B cell (primary cell): ENCODE measurements around the gene MPV17L. TPM values are rescaled to one million over a fixed set of nuclear protein-coding genes. Genes with fewer than 3 reads are reported as not detected.
"Not testable (repeated sequence)": the region's sequence is repeated elsewhere in the genome, so short reads cannot be mapped to it uniquely, and the experiment has no call there.

ENCODE experiments used
- ATAC-seq: fragments of 200-7000 bp; cut with Tn5 transposase; one replicate; pipeline ENCODE4 v1.10.0; 2021; ENCODE audit warnings: low read depth, mild to moderate bottlenecking, moderate number of reproducible peaks, moderate library complexity
- CTCF ChIA-PET: fragments of 350-600 bp; sonication (Branson Sonifier 250); formaldehyde crosslinking; loops from one replicate; lab custom pipeline; 2021; ENCODE audit warnings: antibody characterized with exemption, inconsistent platforms; lab: Charles Lee
- POLR2A ChIA-PET: fragments of 350-600 bp; sonication (Branson Sonifier 250); formaldehyde crosslinking; loops from one replicate; lab custom pipeline; 2021; ENCODE audit warnings: antibody characterized with exemption; lab: Charles Lee
- DNase-seq: peaks from one replicate; pipeline ENCODE4 v3.0.0; 2013
- H2AFZ ChIP-seq: 2 replicates; pipeline ENCODE4 v1.6.1; 2012; ENCODE audit warnings: mild to moderate bottlenecking, low read depth, low read length; ENCODE audit not compliant: insufficient read depth, poor library complexity, severe bottlenecking
- H3K27ac ChIP-seq, 2 donors: 1 replicate in 1 of 2; 2 replicates in 1 of 2; pipeline ENCODE4 v1.5.1; 2012 to 2013; ENCODE audit warnings: low read length in 2 of 2, mild to moderate bottlenecking in 2 of 2, moderate library complexity in 1 of 2
- H3K27me3 ChIP-seq, 4 experiments: fragments of 200-600 bp in 1 of 4; sonication (generic) in 1 of 4; replicated peaks in 1 of 4; 1 replicate in 2 of 4; 2 replicates in 2 of 4; pipeline versions ENCODE4 v1.6.1 to v1.7.0; 2013 to 2016; ENCODE audit warnings: low read length in 3 of 4, mild to moderate bottlenecking in 2 of 4, mixed read lengths in 1 of 4, moderate library complexity in 1 of 4; ENCODE audit not compliant: insufficient read depth in 4 of 4, control insufficient read depth in 3 of 4; ENCODE audit errors: control extremely low read depth in 1 of 4
- H3K36me3 ChIP-seq, 2 experiments: replicated peaks in 1 of 2; 1 replicate in 1 of 2; 2 replicates in 1 of 2; pipeline versions ENCODE4 v1.6.1 to v1.7.1; 2013; ENCODE audit warnings: low read length in 1 of 2; ENCODE audit not compliant: insufficient read depth in 2 of 2, control insufficient read depth in 1 of 2; ENCODE audit errors: control extremely low read depth in 1 of 2, extremely low read depth in 1 of 2
- H3K4me1 ChIP-seq, 2 donors: fragments of 200-600 bp in 1 of 2; sonication (generic) in 1 of 2; 1 replicate in 1 of 2; 2 replicates in 1 of 2; pipeline versions ENCODE4 v1.5.1 to v1.6.1; 2013 to 2017; ENCODE audit warnings: low read length in 2 of 2; ENCODE audit not compliant: control insufficient read depth in 2 of 2, insufficient read depth in 2 of 2
- H3K4me2 ChIP-seq: replicated peaks from 2 replicates; pipeline ENCODE3; 2012; ENCODE audit warnings: mild to moderate bottlenecking, low read depth, low read length; ENCODE audit not compliant: poor library complexity, severe bottlenecking
- H3K4me3 ChIP-seq, 5 experiments: fragments of 200-600 bp in 1 of 5; sonication (generic) in 1 of 5; 1 replicate in 3 of 5; 2 replicates in 2 of 5; pipeline versions ENCODE4 v1.5.1 to v1.7.0; 2011 to 2016; ENCODE audit warnings: low read length in 4 of 5, mild to moderate bottlenecking in 4 of 5, low read depth in 2 of 5, control low read depth in 1 of 5, moderate library complexity in 1 of 5; ENCODE audit not compliant: insufficient read depth in 1 of 5; ENCODE audit errors: control extremely low read depth in 1 of 5, extremely low read depth in 1 of 5
- H3K79me2 ChIP-seq: fragments of 200-600 bp; sonication (generic); one replicate; pipeline ENCODE4 v1.6.0; 2016; ENCODE audit warnings: low read length; ENCODE audit not compliant: control insufficient read depth, insufficient read depth
- H3K9ac ChIP-seq: fragments of 200-600 bp; sonication (generic); 2 replicates; pipeline ENCODE4 v1.6.1; 2017; ENCODE audit warnings: mild to moderate bottlenecking, low read length, moderate library complexity
- H3K9me3 ChIP-seq, 3 donors: one replicate each; pipeline versions ENCODE4 v1.6.1 to v1.7.1; 2013; ENCODE audit warnings: low read length in 2 of 3; ENCODE audit not compliant: control insufficient read depth in 2 of 3, insufficient read depth in 1 of 3; ENCODE audit errors: control extremely low read depth in 1 of 3
- H4K20me1 ChIP-seq: 2 replicates; pipeline ENCODE4 v1.6.0; 2012; ENCODE audit warnings: mild to moderate bottlenecking, low read length; ENCODE audit not compliant: insufficient read depth, control insufficient read depth, poor library complexity, severe bottlenecking
- H3K27ac Mint-ChIP-seq: one replicate; pipeline ENCODE4 v1.8.0; 2021; ENCODE audit warnings: mixed read lengths
- H3K27me3 Mint-ChIP-seq: one replicate; pipeline ENCODE4 v1.8.0; 2021; ENCODE audit warnings: mixed read lengths
- H3K4me1 Mint-ChIP-seq: one replicate; pipeline ENCODE4 v1.8.0; 2021; ENCODE audit warnings: mixed read lengths
- H3K4me3 Mint-ChIP-seq: one replicate; pipeline ENCODE4 v1.8.0; 2021; ENCODE audit warnings: mixed read lengths
- H3K9me3 Mint-ChIP-seq: one replicate; pipeline ENCODE4 v1.8.0; 2022; ENCODE audit warnings: mixed read lengths; ENCODE audit not compliant: insufficient read depth
- WGBS: methylation state at CpG from one replicate; pipeline ENCODE4 v1.1.5; 2013; ENCODE audit warnings: missing lambda C conversion rate; ENCODE audit not compliant: insufficient coverage; 5-methylcytosine and 5-hydroxymethylcytosine counted together
- intact Hi-C: fragments of 100-400 bp; cut with micrococcal nuclease; formaldehyde crosslinking; loops from one replicate; pipeline ENCODE4 v1.10.0; 2022
- polyA plus RNA-seq: library from polyadenylated mRNA; depleted of rRNA; stranded (reverse); fragments of >200 nt; gene quantifications from 2 replicates; pipeline ENCODE4 v1.2.3, GENCODE V29; 2012
- total RNA-seq, 2 donors: library from RNA; stranded (reverse); fragments of 120-200 nt in 1 of 2; gene quantifications; 1 replicate in 1 of 2; 2 replicates in 1 of 2; pipeline versions ENCODE4 v1.2.3 to v1.2.4, GENCODE V29; 2013 to 2022

Gene MPV17L
- total and polyA plus RNA-seq, 2 donors (not counting 1 experiment from before 2014, with no cell fraction given), result 0.06 to 0.27 TPM

DNA sequence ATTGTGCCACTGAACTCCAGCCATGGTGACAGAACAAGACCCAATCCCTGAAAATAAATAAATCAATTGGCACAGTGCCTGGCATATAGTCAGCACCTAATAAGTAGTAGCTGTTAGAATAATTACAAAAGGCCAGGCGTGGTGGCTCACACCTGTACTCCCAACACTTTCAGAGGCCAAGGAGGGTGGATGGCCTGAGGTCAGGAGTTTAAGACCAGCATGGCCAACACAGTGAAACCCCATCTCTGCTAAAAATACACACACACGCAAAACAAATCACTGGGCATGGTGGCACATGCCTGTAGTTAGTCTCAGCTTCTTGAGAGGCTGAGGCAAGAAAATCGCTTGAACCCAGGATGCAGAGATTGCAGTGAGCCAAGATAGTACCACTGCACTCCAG lies 42.7 kb upstream of the MPV17L start:
- H3K4me3 ChIP-seq, H3K4me2 ChIP-seq, H3K4me1 Mint-ChIP-seq, H3K27me3 ChIP-seq, H3K27ac Mint-ChIP-seq, DNase-seq, H3K79me2 ChIP-seq, H3K4me1 ChIP-seq, H3K36me3 ChIP-seq, H3K4me3 Mint-ChIP-seq, H3K9ac ChIP-seq, H3K9me3 ChIP-seq, intact Hi-C loops, H3K9me3 Mint-ChIP-seq, POLR2A ChIA-PET, H2AFZ ChIP-seq, CTCF ChIA-PET, H3K27me3 Mint-ChIP-seq, ATAC-seq, H4K20me1 ChIP-seq, H3K27ac ChIP-seq: not testable (repeated sequence)
- WGBS, result no CpG with 5 or more reads among the region's 3 CpGs

DNA sequence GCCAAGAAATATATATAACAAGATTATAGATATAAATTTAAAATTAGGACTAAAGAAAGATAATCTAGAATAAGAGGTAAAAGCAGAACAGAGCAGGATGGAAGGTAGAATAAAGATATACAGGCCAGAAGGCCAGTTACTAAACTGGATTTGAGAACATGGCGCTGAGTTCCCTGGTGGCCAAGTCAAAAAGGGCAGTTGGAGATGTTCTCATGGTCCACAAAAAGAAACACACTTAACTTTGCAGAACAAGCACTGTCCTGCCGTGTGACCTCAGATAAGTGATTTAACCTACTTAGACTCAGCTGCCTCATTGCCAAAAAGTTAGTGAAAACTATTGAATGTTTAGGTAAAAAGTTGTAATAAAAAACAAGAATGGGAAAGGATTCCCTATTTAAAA lies 40.7 kb upstream of the MPV17L start:
- H3K27me3 ChIP-seq, H3K27ac ChIP-seq, H3K9ac ChIP-seq, H3K4me3 ChIP-seq, H2AFZ ChIP-seq, H3K79me2 ChIP-seq, POLR2A ChIA-PET, H3K4me3 Mint-ChIP-seq, H3K27me3 Mint-ChIP-seq, H3K9me3 ChIP-seq, intact Hi-C loops, CTCF ChIA-PET, ATAC-seq, H3K27ac Mint-ChIP-seq, H3K9me3 Mint-ChIP-seq, H3K4me2 ChIP-seq, H3K4me1 ChIP-seq, H3K4me1 Mint-ChIP-seq, DNase-seq, H3K36me3 ChIP-seq, H4K20me1 ChIP-seq: not testable (repeated sequence)
- WGBS, result no CpG with 5 or more reads among the region's 2 CpGs

DNA sequence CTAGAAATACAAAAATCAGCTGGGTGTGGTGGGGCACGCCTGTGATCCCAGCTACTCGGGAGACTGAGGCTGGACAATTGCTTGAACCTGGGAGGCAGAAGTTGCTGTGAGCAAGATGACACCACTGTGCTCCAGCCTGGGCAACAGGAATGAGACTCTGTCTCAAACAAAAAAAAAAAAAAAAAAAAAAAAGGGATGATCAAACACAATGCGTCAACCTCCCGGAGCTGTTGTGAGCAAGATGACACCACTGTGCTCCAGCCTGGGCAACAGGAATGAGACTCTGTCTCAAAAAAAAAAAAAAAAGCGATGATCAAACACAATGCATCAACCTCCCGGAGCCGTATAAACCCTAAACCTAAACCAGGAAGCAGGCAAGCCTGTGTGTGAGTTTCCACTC lies 38.1 kb upstream of the MPV17L start:
- H3K27me3 ChIP-seq, H3K9me3 Mint-ChIP-seq, H2AFZ ChIP-seq, ATAC-seq, H3K27ac Mint-ChIP-seq, H3K4me2 ChIP-seq, POLR2A ChIA-PET, H3K4me3 ChIP-seq, H3K4me3 Mint-ChIP-seq, CTCF ChIA-PET, H3K9me3 ChIP-seq, H3K4me1 ChIP-seq, intact Hi-C loops, DNase-seq, H3K79me2 ChIP-seq, H3K4me1 Mint-ChIP-seq, H3K27me3 Mint-ChIP-seq, H3K27ac ChIP-seq, H3K36me3 ChIP-seq, H4K20me1 ChIP-seq, H3K9ac ChIP-seq: not testable (repeated sequence)
- WGBS, result no CpG with 5 or more reads among the region's 7 CpGs

DNA sequence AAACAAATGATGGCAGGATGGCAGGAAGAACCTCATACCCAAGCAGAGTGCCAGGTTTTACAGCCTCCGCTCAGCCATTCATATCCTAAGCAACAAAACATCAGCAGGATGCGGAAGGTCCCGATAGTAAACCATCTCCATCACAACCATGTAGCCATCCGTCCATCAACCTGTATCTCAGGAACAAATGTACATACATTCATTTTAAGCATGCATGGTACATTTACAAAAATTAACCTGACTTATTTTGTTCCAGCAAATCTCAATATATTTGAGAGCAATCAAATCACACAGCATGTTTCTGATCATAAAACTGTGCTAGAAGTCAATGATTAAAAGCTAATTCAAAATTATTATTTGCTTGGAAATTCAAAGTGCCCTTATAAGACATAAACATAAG lies 17.4 kb upstream of the MPV17L start, which contains the start of gene NPIPA5:
Gene NPIPA5 (minus strand): TSS at position 101 of the 400 bp plus-strand sequence. CDS start 0 bp downstream, at position 101.
- H3K79me2 ChIP-seq, H3K4me3 Mint-ChIP-seq, H3K4me1 ChIP-seq, H3K27me3 Mint-ChIP-seq, POLR2A ChIA-PET, H3K9me3 ChIP-seq, H3K27me3 ChIP-seq, H3K4me2 ChIP-seq, DNase-seq, intact Hi-C loops, H3K27ac Mint-ChIP-seq, H2AFZ ChIP-seq, H3K9ac ChIP-seq, H3K4me3 ChIP-seq, H3K27ac ChIP-seq, H3K4me1 Mint-ChIP-seq, CTCF ChIA-PET, H4K20me1 ChIP-seq, H3K36me3 ChIP-seq, H3K9me3 Mint-ChIP-seq, ATAC-seq: not testable (repeated sequence)
- WGBS, result no CpG with 5 or more reads among the region's 4 CpGs
